CD8-positive, alpha-beta memory T cell (primary cell): Measurements from ENCODE around the gene PHKB. TPM values are rescaled to one million over a fixed set of nuclear protein-coding genes. Genes with fewer than 3 reads are reported as not detected.
A peak's percentile ranks its signal among the peaks of the same experiment; 100 is the strongest.

Experiments used
- CTCF ChIA-PET: fragments of 350-600 bp; sonication (Branson Sonifier 250); formaldehyde crosslinking; loops from one replicate; lab custom pipeline; 2021; ENCODE audit warnings: antibody characterized with exemption; lab: Charles Lee
- POLR2A ChIA-PET: fragments of 350-600 bp; sonication (Branson Sonifier 250); formaldehyde crosslinking; loops from one replicate; lab custom pipeline; 2021; ENCODE audit warnings: antibody characterized with exemption; lab: Charles Lee
- DNase-seq, 5 donors: peaks; one replicate each; pipeline versions ENCODE4 v3.0.0 to v3.0.0-alpha.2; 2020 to 2022; ENCODE audit warnings: mixed read lengths in 1 of 5
- H3K27ac ChIP-seq: one replicate; pipeline ENCODE4 v1.7.0; 2013; ENCODE audit warnings: low read depth, mild to moderate bottlenecking, low read length, moderate library complexity
- H3K27me3 ChIP-seq: 2 replicates; pipeline ENCODE4 v1.7.0; 2013; ENCODE audit warnings: low read length, mild to moderate bottlenecking; ENCODE audit not compliant: insufficient read depth, poor library complexity, severe bottlenecking
- H3K36me3 ChIP-seq: 2 replicates; pipeline ENCODE4 v1.7.0; 2013; ENCODE audit warnings: mild to moderate bottlenecking, low read length, moderate library complexity; ENCODE audit not compliant: insufficient read depth
- H3K4me1 ChIP-seq: 2 replicates; pipeline ENCODE4 v1.7.0; 2013; ENCODE audit warnings: mild to moderate bottlenecking, low read length, moderate library complexity; ENCODE audit not compliant: insufficient read depth
- H3K4me3 ChIP-seq: 2 replicates; pipeline ENCODE4 v1.7.0; 2013; ENCODE audit warnings: mild to moderate bottlenecking, low read length
- H3K9me3 ChIP-seq: 2 replicates; pipeline ENCODE4 v1.7.0; 2013; ENCODE audit warnings: mild to moderate bottlenecking, low read length
- H3K27ac Mint-ChIP-seq, 8 donors: one replicate each; pipeline ENCODE4 v1.8.0; 2020 to 2021; ENCODE audit warnings: mixed read lengths in 8 of 8, mild to moderate bottlenecking in 6 of 8, inconsistent platforms in 3 of 8, moderate library complexity in 3 of 8
- H3K27me3 Mint-ChIP-seq, 2 donors: one replicate each; pipeline ENCODE4 v1.8.0; 2020 to 2021; ENCODE audit warnings: mixed read lengths in 2 of 2, mild to moderate bottlenecking in 1 of 2, moderate library complexity in 1 of 2
- H3K36me3 Mint-ChIP-seq, 3 donors: one replicate each; pipeline ENCODE4 v1.8.0; 2020 to 2021; ENCODE audit warnings: mixed read lengths in 3 of 3, inconsistent platforms in 1 of 3, mild to moderate bottlenecking in 1 of 3
- H3K4me1 Mint-ChIP-seq, 3 donors: one replicate each; pipeline ENCODE4 v1.8.0; 2020 to 2021; ENCODE audit warnings: mixed read lengths in 3 of 3, inconsistent platforms in 1 of 3, mild to moderate bottlenecking in 1 of 3
- H3K4me3 Mint-ChIP-seq, 7 donors: one replicate each; pipeline ENCODE4 v1.8.0; 2020 to 2021; ENCODE audit warnings: mixed read lengths in 7 of 7, mild to moderate bottlenecking in 6 of 7, moderate library complexity in 4 of 7, inconsistent platforms in 2 of 7
- H3K9me3 Mint-ChIP-seq, 5 donors: one replicate each; pipeline ENCODE4 v1.8.0; 2020 to 2022; ENCODE audit warnings: mixed read lengths in 5 of 5, mild to moderate bottlenecking in 3 of 5, moderate library complexity in 2 of 5, inconsistent platforms in 1 of 5
- polyA plus RNA-seq: library from polyadenylated mRNA; unstranded; fragments of 300-500 nt; fragmentation: Illumina TruSeq; gene quantifications from one replicate; pipeline ENCODE4 v1.2.3, GENCODE V29; 2021
- total RNA-seq, 2 experiments: library from RNA; stranded (reverse); gene quantifications; one replicate each; pipeline ENCODE4 v1.2.3, GENCODE V29; 2021

Gene PHKB
- total and polyA plus RNA-seq, 3 experiments from 2014 or later = 23.0 to 29.2 (median 25.4) TPM

- H3K36me3 ChIP-seq = peaks cover 13% of the 10 kb centered on the region
- no peaks in the 10 kb centered on the region for H3K27me3 ChIP-seq
- Mint-ChIP-seq H3K9me3 (peaks cover 0 to 3% (median 0%) of the 10 kb centered on the region in 5 donors), H3K27ac (peak overlapping the region in 2 of 8 donors; percentile 32 to 71), H3K27me3 (no peaks in the 10 kb centered on the region), H3K4me1 (no peaks in the 10 kb centered on the region), H3K4me3 (no peak overlapping the region), H3K36me3 (peaks cover 38 to 72% (median 56%) of the 10 kb centered on the region in 3 donors)
- no peak overlapping the region for H3K27ac ChIP-seq
- no peak overlapping the region for H3K4me3 ChIP-seq
- DNase-seq = no peak
- CTCF ChIA-PET = no interaction called here
- no peaks in the 10 kb centered on the region for H3K4me1 ChIP-seq
- no peaks in the 10 kb centered on the region for H3K9me3 ChIP-seq
- POLR2A ChIA-PET = no interaction called here
These were observed 195.9 kb downstream of the PHKB start for GRCh38 chr16:47657032-47657431.

GRCh38 chr16:47657977-47658376, 196.8 kb downstream of the PHKB start:
- Mint-ChIP-seq H3K36me3 (peaks cover 35 to 66% (median 50%) of the 10 kb centered on the region in 3 donors), H3K9me3 (peaks cover 0 to 3% (median 0%) of the 10 kb centered on the region in 5 donors), H3K27me3 (no peaks in the 10 kb centered on the region), H3K4me3 (no peak overlapping the region), H3K4me1 (no peaks in the 10 kb centered on the region), H3K27ac (no peak overlapping the region)
- Histone ChIP-seq H3K36me3 (peaks cover 12% of the 10 kb centered on the region), H3K4me3 (no peak overlapping the region), H3K9me3 (no peaks in the 10 kb centered on the region), H3K4me1 (no peaks in the 10 kb centered on the region), H3K27me3 (no peaks in the 10 kb centered on the region), H3K27ac (no peak overlapping the region)
- no peak for DNase-seq
- POLR2A ChIA-PET = no interaction called here
- CTCF ChIA-PET = no interaction called here

GRCh38 chr16:47660540-47660939, 199.4 kb downstream of the PHKB start:
- H3K27me3 ChIP-seq = no peaks in the 10 kb centered on the region
- no peak overlapping the region for H3K4me3 Mint-ChIP-seq
- H3K27ac ChIP-seq = no peak overlapping the region
- no peak overlapping the region for H3K27ac Mint-ChIP-seq
- DNase-seq = no peak
- peaks cover 35 to 67% (median 38%) of the 10 kb centered on the region in 3 donors for H3K36me3 Mint-ChIP-seq
- no peaks in the 10 kb centered on the region for H3K9me3 ChIP-seq
- ChIA-PET CTCF (no interaction called here), POLR2A (no interaction called here)
- peaks cover 7% of the 10 kb centered on the region for H3K36me3 ChIP-seq
- no peaks in the 10 kb centered on the region for H3K4me1 Mint-ChIP-seq
- no peak overlapping the region for H3K4me3 ChIP-seq
- H3K27me3 Mint-ChIP-seq = no peaks in the 10 kb centered on the region
- H3K4me1 ChIP-seq = no peaks in the 10 kb centered on the region
- H3K9me3 Mint-ChIP-seq = no peaks in the 10 kb centered on the region

GRCh38 chr16:47664653-47665325, 203.7 kb downstream of the PHKB start:
- Mint-ChIP-seq H3K4me1 (peaks cover 10 to 28% (median 14%) of the 10 kb centered on the region in 3 donors), H3K36me3 (peaks cover 23 to 73% (median 34%) of the 10 kb centered on the region in 3 donors), H3K9me3 (no peaks in the 10 kb centered on the region), H3K27ac (peak overlapping the region in 4 of 8 donors; percentile 3 to 37 (median 19)), H3K27me3 (no peaks in the 10 kb centered on the region), H3K4me3 (no peak overlapping the region)
- H3K27me3 ChIP-seq = no peaks in the 10 kb centered on the region
- H3K4me3 ChIP-seq = no peak overlapping the region
- no peak for DNase-seq
- H3K9me3 ChIP-seq = no peaks in the 10 kb centered on the region
- ChIA-PET CTCF (no interaction called here), POLR2A (no interaction called here)
- no peak overlapping the region for H3K27ac ChIP-seq
- H3K4me1 ChIP-seq = no peaks in the 10 kb centered on the region
- peaks cover 7% of the 10 kb centered on the region for H3K36me3 ChIP-seq

GRCh38 chr16:47666434-47666833, 205.3 kb downstream of the PHKB start:
- no peak for DNase-seq
- Histone ChIP-seq H3K27me3 (no peaks in the 10 kb centered on the region), H3K9me3 (no peaks in the 10 kb centered on the region), H3K4me1 (no peaks in the 10 kb centered on the region), H3K27ac (no peak overlapping the region), H3K4me3 (no peak overlapping the region), H3K36me3 (no peaks in the 10 kb centered on the region)
- H3K27ac Mint-ChIP-seq = peak overlapping the region in 1 of 8 donors; percentile 75
- ChIA-PET CTCF (no interaction called here), POLR2A (no interaction called here)
- peaks cover 11 to 68% (median 26%) of the 10 kb centered on the region in 3 donors for H3K36me3 Mint-ChIP-seq
- H3K4me3 Mint-ChIP-seq = no peak overlapping the region
- H3K27me3 Mint-ChIP-seq = no peaks in the 10 kb centered on the region
- peaks cover 10 to 28% (median 14%) of the 10 kb centered on the region in 3 donors for H3K4me1 Mint-ChIP-seq
- no peaks in the 10 kb centered on the region for H3K9me3 Mint-ChIP-seq

- Mint-ChIP-seq H3K36me3 (peaks cover 6 to 66% (median 21%) of the 10 kb centered on the region in 3 donors), H3K27me3 (no peaks in the 10 kb centered on the region), H3K9me3 (no peaks in the 10 kb centered on the region), H3K4me1 (peaks cover 10 to 28% (median 14%) of the 10 kb centered on the region in 3 donors), H3K4me3 (peak overlapping the region in 1 of 7 donors; percentile 54), H3K27ac (peak overlapping the region in 6 of 8 donors; percentile 42 to 91 (median 68))
- CTCF ChIA-PET = no interaction called here
- Histone ChIP-seq H3K9me3 (no peaks in the 10 kb centered on the region), H3K4me1 (no peaks in the 10 kb centered on the region), H3K27me3 (no peaks in the 10 kb centered on the region), H3K36me3 (no peaks in the 10 kb centered on the region), H3K4me3 (no peak overlapping the region), H3K27ac (no peak overlapping the region)
- DNase-seq = no peak
- POLR2A ChIA-PET = no interaction called here
These were observed 206.8 kb downstream of the PHKB start for GRCh38 chr16:47667956-47668355.

- H3K9me3 Mint-ChIP-seq = peaks cover 0 to 4% (median 2%) of the 10 kb centered on the region in 5 donors
- no peak overlapping the region for H3K4me3 Mint-ChIP-seq
- H3K27me3 ChIP-seq = no peaks in the 10 kb centered on the region
- no peaks in the 10 kb centered on the region for H3K4me1 ChIP-seq
- ChIA-PET CTCF (no interaction called here), POLR2A (no interaction called here)
- H3K4me3 ChIP-seq = no peak overlapping the region
- no peaks in the 10 kb centered on the region for H3K27me3 Mint-ChIP-seq
- no peaks in the 10 kb centered on the region for H3K9me3 ChIP-seq
- H3K4me1 Mint-ChIP-seq = peaks cover 10 to 17% (median 10%) of the 10 kb centered on the region in 3 donors
- H3K27ac Mint-ChIP-seq = no peak overlapping the region
- peaks cover 9% of the 10 kb centered on the region for H3K36me3 ChIP-seq
- no peak for DNase-seq
- H3K36me3 Mint-ChIP-seq = peaks cover 29 to 72% (median 41%) of the 10 kb centered on the region in 3 donors
- H3K27ac ChIP-seq = no peak overlapping the region
These were observed 211.3 kb downstream of the PHKB start for GRCh38 chr16:47672475-47672874.

GRCh38 chr16:47676635-47677177, 215.6 kb downstream of the PHKB start:
- Mint-ChIP-seq H3K4me1 (no peaks in the 10 kb centered on the region), H3K36me3 (peaks cover 36 to 70% (median 64%) of the 10 kb centered on the region in 3 donors), H3K9me3 (peaks cover 2 to 6% (median 4%) of the 10 kb centered on the region in 5 donors), H3K4me3 (no peak overlapping the region), H3K27me3 (no peaks in the 10 kb centered on the region), H3K27ac (no peak overlapping the region)
- no peak for DNase-seq
- H3K4me1 ChIP-seq = no peaks in the 10 kb centered on the region
- H3K27ac ChIP-seq = no peak overlapping the region
- no peaks in the 10 kb centered on the region for H3K27me3 ChIP-seq
- CTCF ChIA-PET = no interaction called here
- H3K36me3 ChIP-seq = peaks cover 9% of the 10 kb centered on the region
- POLR2A ChIA-PET = no interaction called here
- H3K4me3 ChIP-seq = no peak overlapping the region
- no peaks in the 10 kb centered on the region for H3K9me3 ChIP-seq
